Peyer's patch (tissue), 4 donors: ENCODE measurements around the gene PYGL.

Experiments
- CTCF ChIP-seq, 6 experiments: fragments of 450-650 bp in 4 of 6; fragments of 200-600 bp in 2 of 6; sonication (generic) in 1 of 6; IDR thresholded peaks; one replicate each; pipeline ENCODE4 v1.5.1; 2017 to 2019; ENCODE audit warnings: antibody characterized with exemption in 6 of 6, mild to moderate bottlenecking in 3 of 6, moderate library complexity in 1 of 6
- POLR2A ChIP-seq, 2 donors: fragments of 450-650 bp; IDR thresholded peaks; one replicate each; pipeline ENCODE4 v1.5.1; 2017; ENCODE audit warnings: antibody characterized with exemption in 2 of 2, mild to moderate bottlenecking in 2 of 2, moderate library complexity in 2 of 2

GRCh38 chr14:50985124-50985858, 41.0 kb upstream of the PYGL start:
- TF ChIP-seq POLR2A (IDR thresholded peaks at IDR 0.05), result no peak
- no peak for TF ChIP-seq CTCF (IDR thresholded peaks at IDR 0.05)
